Occipital lobe (tissue), 2 donors: ENCODE data around the gene ZNF555. TPM values are rescaled to one million over a fixed set of nuclear protein-coding genes. Genes with fewer than 3 reads are reported as not detected.
"Not testable (repeated sequence)": the region's sequence is repeated elsewhere in the genome, so short reads cannot be mapped to it uniquely, and the experiment has no call there.

Experiments used
- DNase-seq: peaks from one replicate; lab custom pipeline; 2025; lab: John Stamatoyannopoulos, UW
- total RNA-seq: library from RNA; depleted of rRNA; stranded (reverse); fragments of >200 nt; gene quantifications from one replicate; pipeline ENCODE4 v1.2.3, GENCODE V29; 2014

Gene ZNF555
- total RNA-seq, 1 donor from 2014 or later = 20.3 TPM

DNA sequence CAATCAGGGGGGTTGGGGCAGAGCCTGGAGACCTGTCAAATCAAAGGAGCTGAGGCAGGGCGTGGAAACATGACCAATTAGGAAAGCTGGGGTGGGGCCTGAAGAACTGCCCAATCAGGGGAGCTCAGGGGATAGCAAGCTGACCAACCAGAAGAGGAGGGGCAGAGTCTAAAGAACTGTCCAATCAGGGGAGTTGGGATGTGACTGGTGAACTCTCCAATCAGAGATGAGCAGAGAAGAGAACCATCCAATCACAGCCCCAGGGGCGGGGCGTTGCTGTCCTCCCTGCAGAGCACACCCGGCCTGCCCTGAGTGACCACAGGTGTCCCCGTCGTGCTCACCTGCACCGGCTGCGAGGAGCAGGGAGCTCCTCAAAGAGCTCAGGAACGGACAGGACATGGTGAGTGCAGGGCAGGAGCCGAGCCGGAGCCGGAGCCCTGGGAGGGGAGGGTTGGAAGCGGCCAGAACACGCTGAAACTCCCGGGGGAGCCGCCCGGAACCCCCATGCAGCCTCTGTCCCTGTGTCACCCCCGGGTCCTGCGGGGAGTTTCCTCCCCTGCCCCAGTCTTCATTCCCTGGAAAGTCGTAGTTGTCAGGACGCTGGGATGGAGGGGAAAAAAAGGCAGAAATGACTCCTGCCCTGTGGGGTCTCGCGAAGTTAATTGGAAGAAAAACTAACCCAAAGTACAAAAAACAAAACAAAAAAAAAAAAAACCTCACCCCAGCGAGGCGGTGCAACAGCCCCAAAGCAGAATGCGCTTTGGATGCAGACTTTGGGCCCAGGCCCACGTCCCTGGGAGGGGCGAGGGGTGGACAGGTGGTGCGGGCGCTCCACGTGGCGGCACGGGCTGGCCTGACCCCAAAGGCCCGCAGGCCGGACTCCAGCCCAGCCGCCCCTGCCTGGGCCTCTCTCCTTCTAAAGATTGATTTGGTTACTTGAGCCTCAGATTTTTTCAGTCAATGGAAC lies 26.0 kb downstream of the ZNF555 start, which contains the start of gene ZNF556:
ZNF556 (plus strand) TSS at position 311 of the 967 bp plus-strand sequence; CDS start at position 398, 87 bp downstream.
- DNase-seq = no peak

DNA sequence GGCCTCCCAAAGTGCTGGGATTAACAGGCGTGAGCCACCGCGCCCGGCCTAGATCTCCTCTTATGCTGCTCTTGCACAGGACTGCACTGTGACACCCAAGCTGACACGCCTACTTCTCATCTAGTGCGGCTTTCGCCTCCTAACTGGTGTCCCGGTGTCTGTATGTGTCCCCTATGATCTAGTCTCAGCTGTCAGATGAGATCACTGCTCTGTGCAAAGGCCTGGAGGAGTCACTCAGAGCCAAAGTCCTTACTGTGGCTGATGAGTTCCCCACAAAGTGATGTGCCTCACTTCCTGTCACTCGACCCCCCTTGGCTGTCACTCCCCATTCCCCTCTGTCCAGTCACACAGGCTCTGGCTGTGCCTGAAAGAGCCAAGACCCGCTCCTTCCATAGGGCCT lies 28.3 kb downstream of the ZNF555 start:
- no peak for DNase-seq

DNA sequence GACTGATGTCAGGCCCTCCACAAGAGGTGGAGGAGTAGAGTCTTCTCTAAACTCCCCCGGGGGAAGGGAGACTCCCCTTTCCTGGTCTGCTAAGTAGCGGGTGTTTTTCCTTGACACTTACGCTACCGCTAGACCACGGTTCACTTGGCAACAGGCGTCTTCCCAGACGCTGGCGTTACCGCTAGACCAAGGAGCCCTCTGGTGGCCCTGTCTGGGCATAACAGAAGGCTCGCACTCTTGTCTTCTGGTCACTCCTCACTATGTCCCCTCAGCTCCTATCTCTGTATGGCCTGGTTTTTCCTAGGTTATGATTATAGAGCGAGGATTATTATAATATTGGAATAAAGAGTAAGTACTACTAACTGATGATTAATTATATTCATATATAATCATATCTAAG lies 30.9 kb downstream of the ZNF555 start:
- DNase-seq = not testable (repeated sequence)

DNA sequence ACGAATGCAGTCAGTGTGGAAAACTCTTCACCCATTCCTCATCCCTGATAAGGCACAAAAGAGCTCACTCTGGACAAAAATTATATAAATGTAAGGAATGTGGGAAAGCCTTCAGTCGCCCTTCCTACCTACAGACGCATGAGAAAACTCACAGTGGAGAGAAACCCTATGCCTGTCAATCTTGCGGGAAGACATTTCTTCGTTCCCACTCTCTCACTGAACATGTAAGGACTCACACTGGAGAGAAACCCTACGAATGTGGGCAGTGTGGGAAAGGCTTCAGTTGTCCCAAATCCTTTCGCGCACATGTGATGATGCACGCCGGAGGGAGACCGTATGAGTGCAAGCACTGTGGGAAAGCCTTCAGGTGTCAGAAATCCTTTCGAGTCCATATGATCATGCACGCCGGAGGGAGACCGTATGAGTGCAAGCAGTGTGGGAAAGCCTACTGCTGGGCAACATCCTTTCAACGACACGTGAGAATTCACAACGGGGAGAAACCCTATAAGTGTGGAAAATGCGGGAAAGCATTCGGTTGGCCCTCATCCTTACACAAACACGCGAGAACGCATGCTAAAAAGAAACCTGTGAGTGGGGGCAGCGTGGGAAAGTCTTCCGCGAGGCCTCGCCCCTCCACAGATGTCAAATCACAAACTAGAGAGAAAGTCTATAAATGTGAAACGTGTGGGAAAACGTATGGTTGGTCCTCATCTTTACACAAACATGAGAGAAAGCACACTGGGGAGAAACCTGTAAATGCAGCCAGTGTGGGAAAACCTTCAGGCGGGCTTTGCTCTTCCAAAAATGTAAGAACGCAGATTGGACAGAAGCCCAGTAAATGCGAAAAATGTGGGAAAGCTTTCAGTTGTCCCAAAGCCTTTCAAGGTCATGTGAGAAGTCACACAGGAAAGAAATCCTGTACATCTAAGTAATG lies 36.4 kb downstream of the ZNF555 start:
- no peak for DNase-seq

DNA sequence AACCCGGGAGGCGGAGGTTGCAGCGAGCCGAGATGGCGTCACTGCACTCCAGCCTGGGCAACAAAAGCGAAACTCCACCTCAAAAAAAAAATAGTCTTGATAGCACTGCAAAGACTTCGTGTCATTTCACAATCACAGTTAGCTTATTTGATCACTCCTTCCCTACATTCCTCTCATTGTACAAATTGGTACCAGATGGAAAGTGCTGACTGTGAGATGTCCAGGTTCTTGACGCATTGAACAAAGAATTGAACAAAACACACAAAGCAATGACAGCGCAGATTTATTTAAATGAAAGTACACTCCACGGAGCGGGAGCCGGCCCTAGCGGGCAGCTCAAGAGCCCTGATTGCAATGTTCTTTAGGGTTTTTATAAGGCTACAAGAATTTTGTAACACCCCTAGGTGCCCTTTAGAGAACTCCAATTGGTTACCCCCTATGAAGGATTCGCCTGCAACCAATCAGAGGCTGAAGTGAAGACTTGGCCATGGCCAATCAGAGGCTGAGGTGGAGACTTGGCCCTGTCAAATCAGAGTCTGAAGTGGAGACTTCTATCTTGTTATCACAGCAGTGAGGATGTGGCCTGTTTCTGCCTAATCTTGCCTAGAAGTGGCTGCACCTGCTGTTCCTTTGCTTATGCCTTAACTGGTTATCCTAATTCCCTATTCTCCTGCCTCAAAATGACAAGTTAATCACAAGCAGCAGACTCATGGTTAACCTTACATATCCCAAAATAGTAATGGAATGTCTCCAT lies 42.6 kb downstream of the ZNF555 start:
- DNase-seq = no peak

DNA sequence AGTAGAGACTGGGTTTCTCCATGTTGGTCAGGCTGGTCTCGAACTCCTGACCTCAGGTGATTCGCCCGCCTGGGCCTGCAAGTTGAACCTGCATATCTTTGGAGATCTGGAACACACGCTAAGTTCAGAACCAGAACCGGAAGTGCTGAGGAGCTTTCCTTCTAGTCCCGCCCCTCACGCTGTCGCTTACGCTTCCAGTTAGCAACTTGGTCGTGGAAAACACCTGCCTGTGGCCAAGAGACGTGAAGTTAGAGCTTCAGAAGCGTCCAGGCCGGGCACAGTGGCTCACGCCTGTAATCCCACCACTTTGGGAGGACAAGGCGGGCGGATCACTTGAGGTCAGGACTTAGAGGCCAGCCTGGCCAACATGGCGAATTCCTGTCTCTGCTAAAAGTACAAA lies 44.5 kb downstream of the ZNF555 start:
- no peak for DNase-seq

DNA sequence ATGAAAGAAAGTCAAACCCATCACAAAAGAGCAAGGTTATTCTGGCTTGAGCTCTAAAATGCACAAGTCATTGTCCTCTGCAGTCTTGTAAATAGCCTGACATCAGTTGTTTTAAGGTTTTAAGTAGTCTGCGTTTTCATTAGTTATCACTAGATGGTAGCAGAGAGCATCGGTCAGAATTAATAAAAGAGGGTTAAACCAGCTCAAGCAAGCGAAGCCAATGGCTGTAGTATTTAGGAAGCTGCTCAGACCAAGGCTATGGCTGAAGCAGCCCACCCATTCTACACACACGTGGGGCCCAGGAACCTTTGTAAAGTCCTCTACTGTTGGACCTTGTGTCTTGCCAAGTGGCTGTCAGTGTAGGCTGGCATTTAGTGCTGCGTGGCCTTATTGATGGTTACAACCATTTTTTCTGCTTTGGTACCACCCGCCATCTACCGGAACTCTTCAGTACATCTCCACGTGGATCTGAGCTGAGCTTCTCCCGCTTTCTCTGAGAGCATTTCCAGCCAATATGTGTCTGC lies 46.2 kb downstream of the ZNF555 start:
- no peak for DNase-seq

DNA sequence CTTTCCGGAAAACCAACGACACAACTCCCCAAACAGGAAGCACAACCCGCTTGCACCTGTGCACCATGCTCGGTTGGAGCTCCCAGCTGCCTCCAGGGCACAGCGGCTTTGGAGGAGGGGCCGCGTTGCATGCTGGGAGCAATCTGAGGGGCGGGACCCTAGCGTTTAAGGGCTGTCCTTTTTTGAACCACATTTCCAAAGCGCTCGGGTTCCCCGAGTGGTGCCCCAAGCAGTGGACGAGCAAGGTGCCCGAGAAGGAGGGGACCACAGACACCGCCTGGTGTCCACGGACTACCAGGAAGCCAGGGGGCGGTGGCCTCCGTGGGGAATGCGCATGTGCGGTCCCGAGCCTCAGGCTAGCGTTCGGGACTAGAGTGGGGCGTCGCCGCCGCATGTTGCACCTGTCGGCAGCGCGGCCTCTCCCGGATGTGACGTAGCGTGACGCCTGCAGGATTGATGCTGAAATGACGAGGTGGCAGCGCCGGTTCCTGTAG lies 47.5 kb downstream of the ZNF555 start:
- no peak for DNase-seq

DNA sequence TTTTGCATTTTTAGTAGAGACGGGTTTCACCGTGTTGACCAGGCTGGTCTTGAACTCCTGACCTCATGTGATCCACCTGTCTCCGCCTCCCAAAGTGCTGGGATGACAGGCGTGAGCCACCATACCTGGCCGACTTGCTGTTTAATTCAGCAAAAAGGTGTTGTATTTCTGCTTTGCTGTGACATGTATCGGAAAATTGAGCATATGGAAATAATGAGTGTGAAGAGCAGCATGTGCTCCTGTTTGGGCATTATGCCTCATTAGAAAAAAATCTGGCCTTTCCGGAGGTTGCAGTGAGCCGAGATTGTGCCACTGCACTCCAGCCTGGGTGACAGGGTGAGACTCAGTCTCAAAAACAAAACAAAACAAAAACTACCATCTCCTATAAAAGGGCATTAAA lies 49.3 kb downstream of the ZNF555 start:
- DNase-seq = not testable (repeated sequence)

DNA sequence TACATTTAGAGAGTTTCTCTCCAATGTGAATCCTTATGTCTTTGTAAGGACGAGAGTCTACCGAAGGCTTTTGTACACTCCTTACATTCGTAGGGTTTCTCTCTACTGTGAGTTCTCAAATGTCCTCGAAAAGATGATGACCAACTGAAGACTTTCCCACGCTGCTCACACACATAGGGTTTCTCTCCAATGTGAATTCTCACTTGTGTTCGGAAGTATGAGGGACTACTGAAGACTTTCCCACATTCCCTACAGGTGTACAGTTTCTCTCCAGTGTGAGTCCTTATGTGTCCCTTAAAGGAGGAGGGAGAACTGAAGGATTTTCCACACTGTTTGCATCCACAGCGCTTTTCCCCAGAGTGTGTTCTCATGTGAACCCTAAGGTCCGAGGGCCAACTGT lies 55.4 kb downstream of the ZNF555 start:
- no peak for DNase-seq

DNA sequence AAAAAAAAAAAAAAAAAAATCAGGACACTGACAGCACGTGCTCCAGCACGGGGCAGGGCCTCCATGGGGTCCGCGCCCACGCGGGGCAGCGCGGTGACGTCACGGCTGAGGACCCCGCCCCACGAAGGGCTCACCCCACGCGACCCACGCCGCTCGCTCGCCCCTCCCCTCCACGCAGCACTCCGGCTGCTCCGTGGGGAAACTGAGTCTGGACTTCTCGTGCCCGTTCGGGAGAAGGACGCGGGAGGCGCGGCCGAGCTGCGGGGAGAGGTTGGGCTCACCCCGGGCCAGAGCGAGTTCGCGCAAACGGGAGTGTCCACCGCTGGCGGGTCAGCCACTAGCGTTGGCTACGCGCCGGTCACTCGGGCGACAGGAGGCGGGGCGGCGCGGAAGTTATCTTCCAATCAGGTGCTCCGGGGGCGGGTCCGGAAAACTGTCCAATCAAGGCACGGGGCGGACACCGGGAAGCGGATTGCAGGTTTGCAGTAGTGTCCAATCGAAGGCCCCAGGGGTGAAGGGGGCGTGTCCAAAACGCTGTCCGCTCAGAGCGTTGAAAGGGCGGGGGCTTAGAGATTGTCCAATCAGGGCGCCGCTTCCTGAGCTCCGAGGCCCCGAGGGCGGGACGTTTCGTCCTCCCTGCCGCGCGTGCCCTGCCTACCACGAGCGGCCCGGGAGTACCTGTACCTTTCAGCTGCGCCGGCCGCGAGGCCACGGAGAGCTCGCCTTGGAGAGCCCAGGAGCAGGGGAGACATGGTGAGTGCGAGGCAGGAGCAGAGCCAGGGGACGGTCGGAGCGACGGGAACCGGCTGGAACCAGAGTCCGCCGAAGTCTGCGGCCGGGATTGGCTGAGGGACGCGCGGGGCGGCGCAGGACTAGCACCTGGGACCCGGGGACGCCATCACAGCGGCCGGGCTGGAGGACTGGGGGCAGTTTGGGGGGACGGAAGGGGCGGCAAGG lies 59.3 kb downstream of the ZNF555 start, which contains the start of gene ZNF57:
ZNF57 (plus strand) TSS at position 633 of the 957 bp plus-strand sequence; CDS start at position 751, 118 bp downstream.
- peak; percentile 99 for DNase-seq

DNA sequence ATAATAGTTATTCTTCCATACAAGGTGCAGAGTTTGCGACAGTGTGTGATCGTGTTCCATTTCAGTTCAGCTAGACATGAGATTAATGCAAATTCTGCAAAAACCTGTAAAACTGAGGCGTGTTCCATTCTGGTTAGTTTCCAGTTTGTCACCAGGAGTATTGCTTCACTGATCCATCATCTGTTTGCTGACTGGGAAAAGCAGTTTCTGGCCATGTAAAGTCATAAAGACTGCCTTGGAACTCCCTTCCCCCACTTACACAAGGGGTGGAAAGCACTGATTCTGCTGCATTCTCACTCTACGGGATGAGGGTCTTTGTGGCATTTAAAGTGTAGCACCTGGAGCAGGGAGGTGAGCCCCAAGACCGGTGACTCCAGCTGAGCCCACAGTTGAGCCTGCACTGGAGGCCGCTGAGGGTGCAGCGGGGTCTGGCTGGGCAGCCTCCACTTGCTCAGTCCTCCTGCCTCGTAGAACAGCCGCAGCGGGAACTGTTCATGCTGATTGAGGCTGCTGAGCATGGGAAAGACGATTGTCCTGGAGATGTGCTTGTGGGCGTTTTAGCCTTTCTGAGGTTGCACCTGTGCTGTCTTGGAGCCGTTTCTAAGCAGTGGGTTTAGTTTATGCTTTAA lies 61.4 kb downstream of the ZNF555 start:
- DNase-seq = no peak

DNA sequence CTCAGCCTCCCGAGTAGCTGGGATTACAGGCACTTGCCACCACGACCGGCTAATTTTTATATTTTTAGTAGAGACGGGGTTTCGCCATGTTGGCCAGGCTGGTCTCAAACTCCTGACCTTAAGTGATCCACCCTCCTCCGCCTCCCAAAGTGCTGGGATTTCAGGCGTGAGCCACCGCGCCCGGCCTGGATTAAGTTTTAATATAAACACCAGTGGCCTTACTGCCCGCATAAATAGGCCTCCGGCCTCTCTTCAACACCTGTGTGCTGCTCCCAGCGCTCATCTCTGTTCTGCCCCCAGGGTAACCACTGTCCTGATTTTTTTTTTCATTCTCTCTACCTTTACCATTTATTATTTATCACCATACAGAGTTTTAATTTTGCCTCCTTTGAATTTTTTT lies 62.1 kb downstream of the ZNF555 start:
- not testable (repeated sequence) for DNase-seq

DNA sequence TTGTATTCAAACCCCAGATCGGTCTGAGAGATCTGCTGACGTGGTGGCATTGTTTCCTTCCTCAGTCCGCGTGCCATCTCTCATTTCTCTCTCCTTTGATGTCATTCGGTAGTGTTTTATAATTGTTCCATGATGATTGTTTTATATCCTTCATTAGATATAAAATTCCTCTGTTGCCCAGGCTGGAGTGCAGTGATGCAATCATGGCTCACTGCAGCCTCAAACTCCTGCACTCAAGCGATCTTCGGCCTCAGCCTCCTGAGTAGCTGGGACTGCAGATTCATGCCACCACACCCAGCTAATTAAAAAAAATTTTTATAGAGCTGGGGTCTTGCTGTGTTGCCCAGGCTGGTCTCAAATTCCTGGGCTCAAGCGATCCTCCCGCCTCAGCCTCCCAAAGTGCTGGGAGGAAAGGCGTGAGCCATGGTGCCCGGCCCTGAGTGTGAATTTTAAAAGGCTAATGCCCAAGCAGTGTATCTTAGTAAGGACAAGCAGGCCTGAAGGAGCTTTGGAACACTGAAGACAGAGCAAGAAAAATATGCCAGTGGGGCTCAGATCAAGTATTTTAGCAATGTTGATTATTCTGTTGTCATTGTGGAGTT lies 64.7 kb downstream of the ZNF555 start:
- no peak for DNase-seq

DNA sequence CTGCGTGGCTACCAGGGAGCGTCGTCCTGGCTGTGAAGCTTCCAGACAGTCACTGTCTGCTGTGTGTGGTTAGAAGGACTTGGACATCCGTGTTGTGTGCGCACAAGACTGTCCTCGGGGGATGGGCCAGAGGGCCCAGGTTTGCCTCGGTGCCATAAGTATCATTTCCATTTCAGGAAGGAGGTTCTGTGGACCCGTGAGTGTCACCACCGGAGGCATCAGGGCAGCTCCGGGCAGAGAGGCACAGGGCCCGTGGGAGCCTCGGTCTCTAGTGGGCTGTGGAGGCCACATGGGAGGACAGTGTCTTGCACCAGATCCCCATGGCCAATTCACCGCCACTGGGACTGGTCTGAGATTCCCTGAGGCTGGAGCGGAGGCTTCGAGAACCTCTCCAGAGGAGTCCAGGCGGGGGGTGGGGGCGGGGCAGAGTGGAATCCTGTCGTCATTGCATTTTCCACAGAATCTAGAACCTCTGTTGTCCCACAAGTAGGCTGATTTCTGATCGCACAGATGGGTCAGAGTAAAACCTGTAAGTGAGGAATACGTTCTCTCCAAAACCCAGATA lies 65.4 kb downstream of the ZNF555 start:
- no peak for DNase-seq
